Endothelial cell (in vitro differentiated cells): ENCODE data around the gene GATA1. TPM values are rescaled to one million over a fixed set of nuclear protein-coding genes. Genes with fewer than 3 reads are reported as not detected.

ENCODE experiments used
- DNase-seq: peaks from one replicate; pipeline ENCODE4 v3.0.0; 2021; ENCODE audit warnings: low spot score
- H3K27ac Mint-ChIP-seq: one replicate; pipeline ENCODE4 v1.8.0; 2021; ENCODE audit warnings: mixed read lengths, inconsistent platforms; ENCODE audit not compliant: unreplicated experiment
- H3K27me3 Mint-ChIP-seq: one replicate; pipeline ENCODE4 v1.8.0; 2021; ENCODE audit warnings: mild to moderate bottlenecking, moderate library complexity, mixed read lengths, inconsistent platforms; ENCODE audit not compliant: unreplicated experiment
- H3K36me3 Mint-ChIP-seq: one replicate; pipeline ENCODE4 v1.8.0; 2021; ENCODE audit warnings: mild to moderate bottlenecking, low read depth, mixed read lengths, inconsistent platforms; ENCODE audit not compliant: unreplicated experiment
- H3K4me1 Mint-ChIP-seq: one replicate; pipeline ENCODE4 v1.8.0; 2021; ENCODE audit warnings: mild to moderate bottlenecking, mixed read lengths, inconsistent platforms; ENCODE audit not compliant: unreplicated experiment
- H3K4me3 Mint-ChIP-seq: one replicate; pipeline ENCODE4 v1.8.0; 2021; ENCODE audit warnings: mild to moderate bottlenecking, mixed read lengths, inconsistent platforms; ENCODE audit not compliant: unreplicated experiment
- H3K9me3 Mint-ChIP-seq: one replicate; pipeline ENCODE4 v1.8.0; 2021; ENCODE audit warnings: mixed read lengths, inconsistent platforms; ENCODE audit not compliant: unreplicated experiment
- CTCF ChIP-seq: fragments of 200-600 bp; sonication (generic); IDR thresholded peaks from one replicate; pipeline ENCODE4 v1.5.0; 2021; ENCODE audit warnings: antibody characterized with exemption; ENCODE audit not compliant: unreplicated experiment
- total RNA-seq: library from RNA; stranded (reverse); fragmentation: NEBNext Ultra II Directional; extraction: Animal tissue kit (Norgen Biotek cat#: 25700); gene quantifications from one replicate; pipeline ENCODE4 v1.2.1, GENCODE V29; 2021; ENCODE audit not compliant: unreplicated experiment

Gene GATA1
- total RNA-seq, 1 donor from 2014 or later: not detected

- TF ChIP-seq CTCF: no peak
- Mint-ChIP-seq H3K9me3 (no peaks in the 10 kb centered on the region), H3K27me3 (peaks cover 5% of the 10 kb centered on the region), H3K36me3 (no peaks in the 10 kb centered on the region), H3K4me1 (no peaks in the 10 kb centered on the region), H3K4me3 (no peak overlapping the region), H3K27ac (no peak overlapping the region)
- no peak for DNase-seq
Observed at GRCh38 chrX:48772602-48773001, 13.8 kb upstream of the GATA1 start.

GRCh38 chrX:48776818-48777439, 9.5 kb upstream of the GATA1 start:
- no peaks in the 10 kb centered on the region for H3K9me3 Mint-ChIP-seq
- no peak overlapping the region for H3K4me3 Mint-ChIP-seq
- H3K36me3 Mint-ChIP-seq: no peaks in the 10 kb centered on the region
- H3K27me3 Mint-ChIP-seq: peaks cover 5% of the 10 kb centered on the region
- H3K27ac Mint-ChIP-seq: no peak overlapping the region
- no peak for DNase-seq
- no peaks in the 10 kb centered on the region for H3K4me1 Mint-ChIP-seq
- TF ChIP-seq CTCF: no peak

- Mint-ChIP-seq H3K36me3 (no peaks in the 10 kb centered on the region), H3K4me1 (no peaks in the 10 kb centered on the region), H3K27me3 (peaks cover 7% of the 10 kb centered on the region), H3K4me3 (no peak overlapping the region), H3K27ac (no peak overlapping the region), H3K9me3 (no peaks in the 10 kb centered on the region)
- DNase-seq: no peak
- TF ChIP-seq CTCF: no peak
Observed at GRCh38 chrX:48779399-48779798, 7.0 kb upstream of the GATA1 start.

GRCh38 chrX:48781705-48782104, 4.7 kb upstream of the GATA1 start:
- H3K4me3 Mint-ChIP-seq: no peak overlapping the region
- H3K27ac Mint-ChIP-seq: no peak overlapping the region
- peaks cover 7% of the 10 kb centered on the region for H3K27me3 Mint-ChIP-seq
- no peaks in the 10 kb centered on the region for H3K4me1 Mint-ChIP-seq
- TF ChIP-seq CTCF: no peak
- no peak for DNase-seq
- no peaks in the 10 kb centered on the region for H3K9me3 Mint-ChIP-seq
- H3K36me3 Mint-ChIP-seq: no peaks in the 10 kb centered on the region

GRCh38 chrX:48782216-48782615, 4.2 kb upstream of the GATA1 start:
- no peak for DNase-seq
- Mint-ChIP-seq H3K27ac (no peak overlapping the region), H3K9me3 (no peaks in the 10 kb centered on the region)

More at GRCh38 chrX:48782216-48782615, 4.2 kb upstream of the GATA1 start:
- no peak for TF ChIP-seq CTCF
- no peaks in the 10 kb centered on the region for H3K36me3 Mint-ChIP-seq
- H3K4me3 Mint-ChIP-seq: no peak overlapping the region
- H3K27me3 Mint-ChIP-seq: peaks cover 7% of the 10 kb centered on the region
- no peaks in the 10 kb centered on the region for H3K4me1 Mint-ChIP-seq
